DMS79 (cell line): ENCODE measurements around the gene MTG1.
A peak's percentile ranks its signal among the peaks of the same experiment; 100 is the strongest.
"Not testable (repeated sequence)": the region's sequence is repeated elsewhere in the genome, so short reads cannot be mapped to it uniquely, and the experiment has no call there.

Experiments
- DNase-seq: peaks from one replicate; lab custom pipeline; 2025; lab: John Stamatoyannopoulos, UW

The MTG1 gene

DNA sequence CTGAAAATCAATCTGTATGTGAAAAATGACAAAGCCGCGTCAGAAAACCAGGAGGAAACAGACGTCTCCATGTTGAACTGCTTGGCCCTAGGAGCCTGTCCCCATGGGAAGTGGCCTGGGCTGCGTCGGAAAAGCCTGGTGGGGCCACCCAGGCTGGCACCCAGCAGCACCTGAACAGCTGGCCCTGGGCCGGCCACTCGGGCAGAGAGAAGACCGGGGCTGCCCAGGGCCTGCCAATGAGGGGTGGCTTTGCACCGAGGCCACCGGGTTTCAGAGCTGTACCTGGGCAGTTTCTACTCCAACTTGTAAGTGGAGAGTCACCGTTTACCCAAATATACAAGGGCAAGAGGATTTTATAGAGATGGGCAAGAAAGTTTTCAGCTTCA, 35.0 kb upstream of the MTG1 start:
- DNase-seq = no peak

DNA sequence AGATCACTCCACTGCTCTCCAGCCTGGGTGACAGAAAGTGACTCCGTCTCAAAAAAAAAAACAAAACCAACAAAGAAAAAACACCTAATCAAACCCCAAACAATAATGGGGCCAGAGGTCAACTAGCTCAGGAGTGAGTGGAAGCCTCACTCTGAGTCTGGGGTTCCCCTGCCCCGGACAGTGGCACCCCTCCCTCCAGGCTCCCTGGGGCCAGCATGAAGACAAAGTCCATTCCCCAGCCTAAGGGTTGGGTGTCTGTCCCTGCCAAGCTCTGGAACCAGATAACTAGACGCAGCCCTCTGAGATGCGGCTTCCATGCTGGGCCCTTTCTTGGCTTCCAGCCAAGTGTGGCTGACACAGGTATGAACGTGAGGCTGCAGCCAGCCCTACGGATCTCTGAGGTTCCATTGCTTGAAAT, 34.4 kb upstream of the MTG1 start:
- DNase-seq = peak; percentile 19

DNA sequence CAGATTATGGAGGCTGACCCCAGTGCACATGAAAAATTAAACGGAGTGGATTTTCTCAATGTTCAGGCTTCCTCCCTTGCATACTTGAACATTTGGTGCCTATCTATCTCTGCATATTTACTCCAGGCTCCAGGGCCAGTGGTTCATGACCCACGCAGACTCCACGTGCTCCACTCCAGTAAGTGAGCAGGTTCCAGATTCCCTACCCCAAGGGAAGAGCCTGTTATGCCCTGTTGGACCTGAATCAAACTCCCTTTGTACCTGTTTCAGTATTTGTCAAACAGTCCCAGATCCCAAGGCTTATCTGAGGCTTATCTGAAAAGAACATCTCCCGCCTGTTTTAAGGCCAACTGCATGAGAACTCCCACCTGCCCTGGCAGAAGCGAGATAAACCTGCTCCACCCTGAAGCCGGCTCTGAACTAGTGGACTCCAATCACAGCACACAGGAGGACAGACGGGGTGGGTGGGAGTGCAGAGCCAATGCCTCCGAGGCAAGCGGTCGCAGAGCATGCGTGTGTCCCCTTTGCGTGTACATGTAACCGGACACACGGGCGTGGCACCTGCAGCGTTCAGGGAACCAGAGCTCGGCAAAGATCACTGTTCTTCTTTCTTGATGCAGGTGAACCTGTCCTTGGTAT, 33.9 kb upstream of the MTG1 start:
- no peak for DNase-seq

DNA sequence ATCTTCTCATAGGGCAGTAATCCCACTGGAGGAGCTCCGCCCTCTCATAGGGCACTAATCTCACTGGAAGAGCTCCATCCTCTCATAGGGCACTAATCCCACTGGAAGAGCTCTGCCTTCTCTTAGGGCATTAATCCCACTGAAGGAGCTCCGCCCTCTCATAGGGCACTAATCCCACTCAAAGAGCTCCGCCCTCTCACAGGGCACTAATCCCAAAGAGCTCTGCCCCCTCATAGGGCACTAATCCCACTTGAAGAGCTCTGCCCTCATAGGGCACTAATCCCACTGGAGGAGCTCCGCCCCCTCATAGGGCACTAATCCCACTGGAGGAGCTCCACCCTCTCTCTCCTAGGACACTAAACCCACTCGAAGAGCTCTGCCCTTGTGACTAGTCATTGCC, 32.7 kb upstream of the MTG1 start:
- no peak for DNase-seq

DNA sequence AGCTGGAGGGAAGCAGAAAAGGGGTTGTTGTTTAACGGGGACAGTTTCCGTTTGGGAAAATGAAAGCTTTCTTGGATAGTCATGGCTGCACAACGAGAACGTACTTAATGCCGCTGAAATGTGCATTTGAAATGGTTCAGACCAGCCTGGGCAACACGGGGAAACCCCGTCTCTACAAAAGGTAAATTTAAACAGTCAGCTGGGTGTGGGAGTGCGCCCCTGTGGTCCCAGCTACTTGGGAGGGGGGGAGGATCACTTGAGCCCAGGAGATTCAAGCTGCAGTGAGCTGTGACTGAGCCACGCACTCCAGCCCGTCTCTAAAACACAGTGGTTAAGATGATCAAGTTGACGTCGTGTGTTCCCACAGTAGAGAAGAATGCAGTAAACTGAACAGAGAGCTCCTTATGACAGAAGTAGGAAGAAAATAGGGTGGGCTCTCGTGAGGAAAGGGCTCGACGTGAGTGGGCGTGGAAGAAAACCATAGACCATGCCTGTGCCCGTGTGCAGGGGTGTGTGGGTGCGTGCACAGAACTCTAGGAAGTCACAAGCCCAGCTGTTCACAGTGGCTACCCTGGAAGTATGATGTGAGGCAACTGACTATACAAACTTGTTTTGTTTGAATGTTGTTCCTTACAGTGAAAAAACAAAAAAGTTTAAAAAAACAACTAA, 32.0 kb upstream of the MTG1 start:
- DNase-seq = no peak

DNA sequence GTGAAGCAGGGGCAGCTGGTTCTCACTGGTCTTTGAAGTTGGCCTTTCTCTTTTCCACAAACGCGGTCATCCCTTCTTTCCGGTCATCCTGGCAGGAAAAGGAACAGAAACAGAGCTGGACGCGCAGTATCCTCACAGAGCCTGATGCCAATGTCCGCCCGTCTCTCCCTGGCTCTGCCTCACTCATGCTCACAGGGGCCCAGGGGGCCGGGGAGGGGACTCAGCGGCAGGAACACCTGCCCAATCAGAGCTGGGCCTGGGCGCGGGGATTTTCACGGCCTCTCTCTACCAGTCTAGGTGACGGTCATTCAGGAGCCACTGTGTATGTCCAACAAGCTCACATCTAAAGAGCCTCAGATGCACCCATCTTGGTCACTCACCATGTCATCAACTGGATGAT, 31.1 kb upstream of the MTG1 start:
- no peak for DNase-seq

DNA sequence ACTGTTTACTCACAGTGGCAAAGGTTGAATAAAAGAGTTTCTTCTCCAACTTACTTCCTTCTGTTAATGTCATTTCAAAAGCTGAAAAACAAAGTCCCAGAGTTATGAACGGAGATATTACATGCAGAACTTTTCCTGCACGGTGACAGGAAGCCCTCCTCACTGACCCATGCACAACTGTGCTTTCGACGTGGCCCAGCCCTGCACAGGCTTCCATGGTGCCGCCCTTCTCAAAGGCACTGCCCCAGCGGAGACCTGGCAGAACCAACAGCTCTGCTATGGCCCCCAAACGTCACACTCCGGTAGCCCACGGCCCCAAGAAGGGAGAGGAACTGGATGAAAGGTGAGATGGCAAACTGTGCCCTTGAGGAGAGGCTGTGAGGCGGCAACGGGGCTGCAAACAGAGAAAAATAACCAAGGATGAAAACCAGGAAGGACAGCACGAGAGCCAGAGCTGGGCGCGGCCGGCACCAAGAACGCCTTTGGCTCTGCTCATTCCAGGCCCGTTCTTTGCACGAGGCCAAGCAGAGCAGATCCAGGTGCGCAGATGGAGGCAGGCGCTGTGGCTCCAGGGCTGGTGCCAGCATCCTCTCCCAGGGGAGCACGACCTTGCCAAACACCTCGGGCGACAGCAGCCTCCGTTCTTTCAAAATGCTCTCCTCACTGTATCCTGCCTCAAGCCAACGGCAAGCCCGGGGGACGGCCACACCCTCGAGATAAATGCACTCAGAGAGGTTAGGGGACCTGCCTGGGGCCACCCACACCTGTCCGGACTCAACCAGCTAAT, 29.1 kb upstream of the MTG1 start:
- DNase-seq = peak; percentile 61

DNA sequence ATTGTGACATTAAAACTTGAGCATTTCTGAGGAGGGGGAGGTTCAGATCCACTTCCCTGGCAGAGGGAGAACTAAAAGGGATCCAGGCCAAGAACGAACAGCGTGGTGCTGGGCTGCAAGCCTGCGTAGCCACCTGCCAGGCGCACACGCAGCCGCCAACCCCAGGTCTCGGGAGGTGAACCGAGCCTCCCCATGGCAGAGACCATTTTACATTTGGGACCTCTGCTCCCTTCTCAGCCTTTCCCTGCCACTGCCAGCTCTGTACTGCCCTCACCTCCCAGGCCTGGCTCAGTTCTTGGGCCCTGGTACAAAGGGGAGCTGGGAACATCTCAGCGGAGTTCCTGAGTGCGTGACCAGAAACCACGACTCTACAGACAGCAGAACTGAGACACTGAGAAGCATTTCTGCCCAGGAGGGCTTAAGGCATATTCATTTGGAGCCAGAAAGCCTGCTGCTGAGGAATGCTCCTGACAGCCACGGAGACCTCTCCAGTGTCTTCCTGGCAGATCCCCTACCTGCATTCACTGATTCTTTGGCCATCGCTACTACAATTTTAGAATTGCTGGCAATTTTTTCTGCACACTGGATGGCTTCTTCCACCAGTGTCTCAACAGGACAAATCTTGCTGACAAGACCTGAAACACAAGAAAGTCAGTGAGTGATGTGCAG, 28.4 kb upstream of the MTG1 start:
- no peak for DNase-seq

DNA sequence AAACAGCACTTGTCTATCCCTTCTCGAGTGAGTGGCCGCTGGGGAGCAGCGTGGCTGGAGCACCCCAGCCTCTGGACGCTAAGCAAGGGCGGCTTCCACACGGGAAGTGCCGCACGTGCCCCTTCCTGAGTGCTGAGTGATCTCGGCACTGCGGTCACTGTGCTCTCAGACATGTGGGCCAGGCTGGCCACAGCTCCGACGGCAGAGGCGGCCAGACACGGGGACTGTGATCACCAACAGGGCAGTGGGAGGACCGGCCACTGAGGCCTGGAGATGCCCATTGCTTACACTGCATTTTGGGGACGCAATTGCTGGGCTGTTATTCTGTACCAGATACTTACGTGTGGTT, 27.9 kb upstream of the MTG1 start:
- DNase-seq = no peak

DNA sequence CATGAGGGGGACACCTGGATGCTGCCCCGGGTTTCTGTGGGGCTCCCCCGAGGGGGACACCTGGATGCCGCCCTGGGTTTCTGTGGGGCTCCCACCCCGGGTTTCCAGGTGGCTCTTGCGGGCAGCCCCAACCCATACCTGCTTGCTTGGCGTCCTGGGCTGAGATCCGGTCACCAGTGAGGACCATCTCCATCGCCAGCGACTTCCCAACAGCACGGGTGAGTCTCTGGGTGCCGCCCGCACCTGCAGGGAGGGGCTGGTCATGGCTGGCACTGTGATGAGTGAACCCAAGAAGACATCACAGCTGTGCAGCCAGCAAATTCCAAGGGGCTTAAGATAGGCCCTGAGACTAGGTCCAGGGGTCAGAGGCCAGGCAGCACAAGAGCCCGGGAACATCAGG, 27.2 kb upstream of the MTG1 start:
- DNase-seq = no peak

DNA sequence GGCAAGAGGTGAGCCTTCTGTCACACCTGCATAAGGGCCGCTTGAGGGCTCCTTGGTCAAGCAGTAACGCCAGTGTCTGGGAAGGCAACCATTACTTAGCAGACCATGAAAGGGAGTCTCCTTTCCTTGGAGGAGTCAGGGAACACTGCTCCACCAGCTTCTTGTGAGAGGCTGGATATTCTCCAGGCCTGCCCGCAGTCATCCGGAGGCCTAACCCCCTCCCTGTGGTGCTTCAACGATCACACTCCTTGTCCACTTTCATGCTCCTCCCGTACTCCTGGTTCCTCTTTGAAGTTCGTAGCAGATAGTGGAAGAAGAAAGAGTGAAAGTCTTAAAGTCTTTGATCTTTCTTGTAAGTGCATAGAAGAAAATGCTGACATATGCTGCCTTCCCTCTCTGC, 26.5 kb upstream of the MTG1 start:
- DNase-seq = not testable (repeated sequence)

DNA sequence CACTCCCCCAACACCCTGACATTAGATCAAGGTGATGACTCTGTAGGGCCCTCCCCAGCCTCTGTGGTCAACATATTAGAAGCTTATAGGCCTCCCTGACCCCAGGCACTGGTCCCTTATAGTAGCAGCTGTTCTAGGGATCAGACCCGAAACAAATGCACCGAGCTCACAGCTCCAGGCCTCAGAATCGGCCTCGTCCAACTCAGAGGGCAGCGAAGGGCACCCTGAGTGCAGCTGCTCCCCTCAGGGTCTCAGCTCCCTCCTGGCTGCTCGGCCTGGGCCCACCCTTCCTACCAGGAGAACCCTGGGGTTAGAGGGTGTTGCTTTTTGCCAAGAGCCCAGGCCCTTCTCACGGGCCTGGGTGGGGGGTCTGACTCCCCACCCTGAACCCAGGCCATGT, 25.8 kb upstream of the MTG1 start:
- DNase-seq = no peak

DNA sequence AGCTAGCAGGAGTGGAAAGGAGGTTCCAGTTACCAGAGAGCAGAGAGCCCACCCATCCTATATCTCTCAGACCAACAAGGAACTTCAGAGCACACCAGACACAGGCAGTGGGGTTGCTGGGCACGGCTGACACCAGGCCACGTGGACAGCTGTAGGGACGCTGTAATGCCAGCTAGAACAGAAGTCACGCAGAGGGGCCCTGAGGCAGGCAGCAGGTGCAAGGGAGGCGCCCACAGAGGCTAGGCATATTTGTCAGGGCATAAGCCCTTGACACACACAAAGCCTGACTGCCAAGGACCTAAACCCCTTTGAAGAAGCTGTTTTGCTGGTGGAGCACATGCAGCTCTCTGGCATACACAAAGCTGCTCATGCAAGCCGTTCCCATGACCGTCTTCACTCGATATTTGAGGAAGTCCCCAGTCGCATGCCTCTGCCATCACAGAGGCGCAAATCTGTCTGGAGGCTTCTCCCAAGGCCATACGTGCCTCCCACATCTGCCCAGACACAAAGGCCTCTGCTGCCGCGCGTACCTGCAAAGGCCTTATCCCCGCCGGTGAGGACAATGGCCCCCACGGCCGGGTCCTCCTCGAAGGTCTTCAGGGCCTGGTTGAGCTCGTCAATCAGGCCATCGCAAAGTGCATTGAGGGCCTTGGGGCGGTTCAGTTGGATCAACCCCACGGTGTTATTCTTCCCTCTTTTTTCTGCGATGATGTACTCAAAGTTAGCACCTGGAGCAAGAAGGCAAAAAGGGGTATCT, 23.7 kb upstream of the MTG1 start:
- no peak for DNase-seq

DNA sequence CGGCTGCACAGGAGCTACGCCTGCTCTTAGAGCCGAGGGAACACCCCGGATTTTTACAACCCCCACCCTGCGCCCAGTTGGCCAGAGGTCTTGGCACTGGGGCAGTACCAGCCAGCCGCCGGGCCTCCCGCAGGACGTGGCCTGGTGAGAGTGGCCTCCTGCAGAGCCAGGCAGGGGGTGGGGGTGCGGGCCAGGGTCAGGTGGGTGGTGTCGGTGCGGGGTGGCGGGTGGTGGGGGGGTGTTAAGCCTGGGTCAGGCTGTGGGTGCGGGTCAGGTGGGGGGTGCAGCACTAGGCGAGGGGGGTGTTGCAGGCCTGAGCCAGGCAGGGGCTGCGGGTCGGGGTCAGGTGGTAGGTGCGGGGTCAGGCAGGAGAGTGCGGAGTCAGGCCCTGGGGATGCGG, 21.4 kb upstream of the MTG1 start:
- DNase-seq = no peak

DNA sequence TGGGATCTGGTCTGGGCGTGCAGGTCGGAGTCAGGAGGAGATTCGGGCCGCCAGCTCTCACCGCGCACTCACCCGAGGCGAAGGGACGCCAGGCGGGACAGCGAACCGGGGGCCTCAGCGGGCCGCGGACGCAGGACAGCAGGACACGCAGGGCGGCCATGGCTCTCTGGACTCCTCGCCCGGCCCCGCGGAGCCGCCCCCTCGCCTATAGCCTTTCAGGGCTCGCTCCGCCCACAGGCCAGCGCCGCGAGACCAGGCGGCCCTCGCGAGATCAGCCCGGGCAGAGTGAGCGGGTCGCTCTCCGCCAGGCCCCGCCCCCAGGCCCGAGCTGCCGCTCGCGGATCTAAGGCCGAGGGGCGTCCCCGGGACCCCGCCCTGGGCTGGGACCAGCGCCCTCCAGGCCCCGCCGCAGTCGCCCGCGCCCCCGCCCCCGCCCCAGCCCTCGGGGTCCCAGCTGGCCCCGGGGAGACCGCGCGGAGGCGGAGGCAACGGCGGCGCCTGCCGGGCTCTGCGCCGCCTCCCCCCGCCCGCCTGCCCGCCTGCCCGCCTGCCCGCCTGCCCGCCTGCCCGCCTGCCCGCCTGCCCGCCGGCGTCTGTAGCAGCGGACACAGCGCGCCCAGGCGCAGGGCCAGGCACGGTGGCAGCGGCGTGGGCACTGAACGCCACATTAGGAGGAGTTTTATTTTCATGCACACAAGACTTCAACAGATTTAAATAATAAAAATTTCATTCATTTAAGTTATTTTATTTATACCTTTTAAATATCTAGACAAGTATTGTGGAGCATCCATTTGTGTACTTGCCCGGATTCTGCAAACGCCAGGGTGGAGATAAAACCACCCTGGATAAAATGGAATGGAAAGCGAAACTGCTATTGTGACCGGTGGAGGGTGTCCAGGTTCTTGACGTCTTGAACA, 20.5 kb upstream of the MTG1 start, which contains the start of gene ECHS1:
TSS of gene ECHS1 (minus strand) at position 181 of the 917 bp plus-strand sequence. CDS start at position 160, 21 bp downstream.
- peak; percentile 56 for DNase-seq

DNA sequence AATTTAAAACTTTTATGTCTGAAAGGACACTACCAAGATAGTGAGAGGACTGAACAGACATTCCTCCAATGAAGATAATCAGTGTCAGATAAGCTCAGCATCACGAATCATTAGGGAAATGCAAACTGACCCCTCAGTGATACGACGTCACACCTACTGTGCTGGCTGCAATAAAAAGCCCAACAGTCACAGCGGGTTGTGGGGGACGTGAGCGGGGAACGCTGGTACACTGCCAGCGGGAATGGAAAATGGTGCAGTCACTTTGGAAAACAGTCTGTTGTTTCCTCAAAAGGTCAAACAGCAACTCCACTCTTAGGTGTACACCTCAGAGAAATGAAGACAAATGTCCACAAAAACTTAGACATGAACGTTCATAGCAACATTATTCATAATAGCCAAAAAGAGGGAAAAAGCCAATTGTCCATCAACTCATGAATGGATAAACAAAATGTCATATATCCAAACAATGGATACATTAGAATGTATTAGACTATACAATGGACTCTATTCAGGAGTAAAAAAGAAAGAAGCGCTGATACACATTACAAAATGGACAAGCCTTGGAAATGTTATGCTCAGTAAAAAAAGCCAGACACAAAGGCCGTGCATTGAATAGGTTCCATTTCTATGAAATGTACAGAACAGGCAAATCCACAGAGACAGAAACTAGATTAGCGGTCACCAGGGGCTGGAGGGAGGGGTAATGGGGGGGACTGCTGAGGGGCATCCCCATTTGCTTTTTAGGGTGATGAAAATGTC, 18.4 kb upstream of the MTG1 start:
- DNase-seq = no peak

DNA sequence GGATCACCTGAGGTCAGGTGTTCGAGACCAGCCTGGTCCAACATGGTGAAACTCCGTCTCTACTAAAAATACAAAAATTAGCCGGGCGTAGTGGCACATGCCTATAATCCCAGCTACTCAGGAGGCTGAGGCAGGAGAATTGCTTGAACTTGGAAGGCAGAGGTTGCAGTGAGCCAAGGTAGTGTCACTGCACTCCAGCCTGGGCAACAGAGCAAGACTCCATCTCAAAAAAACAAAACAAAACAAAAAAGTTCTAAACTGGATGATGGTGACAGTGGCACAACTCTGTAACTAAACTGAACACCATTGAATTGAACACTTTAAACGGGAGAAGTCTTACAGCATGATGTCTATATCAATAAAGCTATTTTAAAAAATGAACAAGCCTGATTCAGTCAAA, 17.8 kb upstream of the MTG1 start:
- DNase-seq = not testable (repeated sequence)

DNA sequence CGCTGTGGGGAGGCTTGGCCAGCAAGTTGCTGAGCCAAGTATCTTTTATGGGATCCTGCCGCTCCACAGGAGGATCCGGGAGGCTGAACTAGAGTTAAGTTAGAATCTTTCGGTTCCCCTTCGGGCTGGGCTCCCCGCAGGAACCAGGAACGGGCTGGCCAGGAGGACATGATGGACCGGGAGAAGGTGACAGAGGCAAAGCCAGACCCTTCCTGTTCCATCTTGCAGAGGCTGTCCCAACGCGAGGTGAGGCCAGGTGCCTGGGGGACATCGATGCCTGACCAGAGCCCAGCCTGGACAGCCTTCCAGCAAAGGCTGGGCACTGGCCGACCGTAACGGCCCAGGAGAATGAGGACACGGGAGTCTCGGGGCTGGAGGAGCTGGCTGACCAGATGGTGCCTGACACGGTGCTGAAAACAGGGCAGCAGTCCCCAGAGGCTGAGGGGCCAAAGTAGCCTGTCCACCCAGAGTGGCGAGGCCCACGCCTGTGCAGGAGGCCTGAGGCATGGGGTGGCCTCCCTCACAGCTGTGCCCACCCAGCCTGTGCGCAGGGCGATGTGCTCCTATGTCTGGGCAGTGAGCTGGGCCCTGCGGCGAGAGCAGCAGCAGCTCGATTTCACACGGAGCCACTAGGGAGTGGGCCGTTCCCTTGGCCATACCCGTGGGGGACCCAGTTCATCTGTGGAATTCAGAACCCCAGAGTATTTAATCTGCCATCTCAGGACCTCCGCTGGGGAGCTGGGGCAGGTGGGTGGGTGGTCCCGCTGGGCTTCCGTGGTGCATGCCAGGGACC, 16.7 kb upstream of the MTG1 start:
- no peak for DNase-seq

DNA sequence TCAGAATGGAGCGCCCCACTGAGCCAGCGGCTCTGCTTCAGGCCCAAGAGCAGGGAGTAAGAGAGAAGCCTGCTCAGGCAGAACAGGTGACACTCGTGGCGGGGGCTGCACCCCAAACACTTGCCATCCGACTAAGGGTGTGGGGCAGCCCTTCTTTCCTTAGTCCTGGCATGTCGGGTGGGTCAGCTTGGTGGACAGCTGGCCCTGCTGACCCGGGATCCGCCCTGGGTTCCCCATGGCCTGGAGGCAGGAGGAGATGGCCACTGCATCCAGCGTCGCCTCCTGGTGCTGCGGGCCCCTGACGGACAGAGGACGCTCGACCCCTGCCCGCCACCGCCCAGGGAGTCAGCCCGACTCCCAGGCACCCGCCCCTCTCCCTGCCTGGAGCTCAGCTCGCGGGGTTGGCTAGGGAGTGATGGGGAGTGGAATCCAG, 16.1 kb upstream of the MTG1 start:
- DNase-seq = no peak
